GM19468 (cell line): Measurements from ENCODE around the gene ADAM10.
"Not testable (repeated sequence)": the region's sequence is repeated elsewhere in the genome, so short reads cannot be mapped to it uniquely, and the experiment has no call there.

Experiments
- ATAC-seq: cut with Tn5 transposase; IDR thresholded peaks from one replicate; pipeline ENCODE4 v1.9.1; 2021; ENCODE audit warnings: mild to moderate bottlenecking, moderate library complexity, moderate number of reproducible peaks; ENCODE audit not compliant: unreplicated experiment; ENCODE audit errors: extremely low read depth

Gene ADAM10

DNA sequence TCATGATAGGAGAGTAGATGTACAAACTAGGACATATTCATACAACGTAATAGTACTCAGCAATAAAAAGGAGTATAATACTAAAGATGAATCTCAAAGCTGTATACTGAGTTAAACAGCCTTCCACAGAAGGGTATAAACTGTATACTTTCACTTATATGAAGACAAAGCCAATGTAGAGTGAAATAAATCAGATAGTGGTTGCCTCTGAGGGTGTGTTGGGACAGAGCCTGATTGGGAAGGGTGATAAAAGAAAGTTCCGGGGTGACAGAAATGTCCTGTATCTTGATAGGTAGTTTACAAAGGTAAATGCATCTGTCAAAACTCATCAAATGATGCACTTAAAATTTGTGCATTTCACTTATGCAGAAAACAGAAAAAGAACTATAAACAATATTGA lies 122.5 kb downstream of the ADAM10 start:
- no peak for ATAC-seq

DNA sequence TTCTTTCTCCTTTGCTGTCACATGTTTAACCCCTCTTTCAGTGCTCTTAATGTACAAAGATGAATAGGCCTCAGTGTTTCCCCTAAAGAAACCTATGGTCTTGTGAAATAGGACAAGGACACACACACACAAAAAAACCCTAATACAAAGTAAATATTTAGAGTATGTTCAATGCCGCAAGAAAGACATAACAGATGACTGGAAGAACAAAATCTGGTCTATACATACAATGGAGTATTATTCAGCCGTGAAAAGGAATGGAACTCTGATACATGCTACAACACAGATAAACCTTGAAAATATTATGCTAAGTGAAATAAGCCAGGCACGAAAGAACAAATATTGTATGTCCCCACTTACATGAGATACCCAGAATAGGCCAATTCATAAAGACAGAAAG lies 123.1 kb downstream of the ADAM10 start:
- ATAC-seq, result no peak

DNA sequence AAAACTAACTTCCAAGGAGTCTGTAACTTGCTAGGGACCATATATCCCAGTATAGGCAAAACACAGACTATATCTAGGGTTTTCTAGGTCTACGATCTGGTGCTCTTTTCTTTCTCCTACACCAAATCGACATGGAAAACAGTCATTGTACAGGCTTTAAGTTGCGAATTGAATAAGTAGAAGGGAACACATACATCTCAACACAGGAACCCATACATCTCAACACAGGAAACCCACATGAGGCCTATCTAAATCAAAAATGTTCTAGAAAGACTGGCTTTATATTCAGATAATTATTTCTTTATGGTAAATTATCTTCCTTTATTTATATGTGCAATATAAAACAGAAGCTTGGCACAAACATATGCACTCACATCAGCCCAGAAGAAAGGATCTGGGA lies 126.6 kb downstream of the ADAM10 start:
- ATAC-seq, result no peak

DNA sequence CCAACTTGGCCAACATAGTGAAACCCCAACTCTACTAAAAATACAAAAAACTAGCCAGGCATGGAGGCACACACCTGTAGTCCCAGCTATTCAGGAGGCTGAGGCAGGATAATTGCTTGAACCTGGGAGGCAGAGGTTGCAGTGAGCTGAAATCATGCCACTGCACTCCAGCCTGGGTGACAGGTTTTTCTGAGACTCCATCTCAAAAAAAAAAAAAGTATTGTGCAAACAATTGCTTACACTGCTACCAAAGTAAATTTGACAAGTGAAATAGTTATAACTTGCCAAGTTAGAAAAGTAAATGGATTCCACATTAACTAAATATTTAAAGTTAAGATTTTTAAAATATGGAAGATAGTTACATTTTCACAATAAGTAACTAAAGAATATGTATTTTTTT lies 129.2 kb downstream of the ADAM10 start:
- ATAC-seq, result not testable (repeated sequence)

DNA sequence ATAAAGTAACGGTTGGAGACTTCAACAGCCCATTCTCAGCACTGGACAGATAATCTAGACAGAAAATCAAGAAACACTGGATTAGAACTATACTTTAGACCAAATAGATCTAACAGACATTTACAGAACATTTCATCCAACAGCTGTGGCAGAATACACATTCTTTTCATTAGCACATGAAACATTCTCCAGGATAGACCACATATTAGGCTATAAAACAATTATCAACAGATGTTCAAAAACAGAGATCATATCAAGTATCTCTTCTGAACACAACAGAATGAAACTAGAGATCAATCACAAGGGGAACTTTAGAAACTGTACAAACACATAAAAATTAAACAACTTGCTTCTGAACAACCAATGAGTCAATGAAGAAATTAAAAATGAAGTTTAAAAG lies 133.3 kb downstream of the ADAM10 start:
- ATAC-seq, result no peak

DNA sequence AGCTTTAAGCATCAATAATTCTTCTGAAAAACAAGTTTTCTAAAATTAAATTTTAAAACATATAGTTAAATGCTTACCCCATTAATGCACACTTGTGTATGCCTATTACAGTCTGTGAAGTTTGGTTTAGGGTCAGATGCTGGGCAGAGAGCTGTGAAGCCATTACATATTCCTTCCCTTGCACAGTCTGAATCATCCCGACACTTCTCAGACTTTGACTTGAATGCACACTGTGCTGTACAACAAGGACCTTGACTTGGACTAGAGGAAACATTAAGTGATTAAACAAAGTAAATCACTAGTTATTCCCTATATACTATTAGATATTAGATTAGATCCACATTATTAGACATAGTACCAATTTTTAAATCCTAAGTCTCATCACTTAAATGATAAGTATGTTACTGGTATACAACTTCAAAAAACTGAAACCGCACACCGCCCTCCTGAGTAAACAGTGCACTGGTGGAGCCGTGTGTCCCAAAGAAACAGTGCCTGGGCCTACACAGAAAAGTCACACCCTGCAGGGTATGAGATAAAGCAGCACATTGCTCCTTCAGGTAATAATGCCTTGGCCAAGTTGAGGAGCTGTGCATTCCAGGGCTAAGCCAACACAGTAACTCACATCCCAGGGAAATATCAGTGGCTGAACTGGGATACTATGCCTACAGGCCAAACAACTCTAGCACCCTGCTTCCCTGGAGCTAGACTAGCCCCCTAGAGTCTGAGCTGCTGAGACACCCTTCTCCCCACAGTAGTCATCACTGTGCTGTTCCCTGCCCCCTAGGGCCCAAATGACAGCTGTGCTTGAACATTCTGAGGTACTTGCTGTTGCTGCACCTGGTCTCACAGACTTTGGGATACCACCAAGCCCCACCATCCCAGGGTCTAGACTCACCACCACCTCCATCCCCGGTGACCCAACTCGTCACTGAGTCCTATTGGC lies 137.5 kb downstream of the ADAM10 start:
- no peak for ATAC-seq

DNA sequence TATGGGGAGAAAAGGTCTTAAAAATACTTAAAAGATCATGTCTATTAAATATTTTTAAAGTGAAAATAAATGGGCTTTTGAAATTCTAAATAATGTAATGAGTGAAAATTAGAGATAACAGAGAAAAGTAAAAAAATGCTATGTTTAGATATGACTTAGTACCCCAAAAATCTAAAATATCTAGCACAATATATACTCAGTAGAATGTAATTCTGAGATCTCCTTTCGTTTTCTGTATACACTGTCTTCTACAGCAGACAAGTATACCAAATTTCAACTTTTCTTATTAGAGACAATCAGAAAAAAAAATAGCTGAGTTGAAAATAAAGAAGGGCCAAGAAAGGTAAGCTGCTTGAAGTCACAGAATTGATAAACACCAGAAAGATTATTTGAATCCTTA lies 140.8 kb downstream of the ADAM10 start:
- no peak for ATAC-seq

DNA sequence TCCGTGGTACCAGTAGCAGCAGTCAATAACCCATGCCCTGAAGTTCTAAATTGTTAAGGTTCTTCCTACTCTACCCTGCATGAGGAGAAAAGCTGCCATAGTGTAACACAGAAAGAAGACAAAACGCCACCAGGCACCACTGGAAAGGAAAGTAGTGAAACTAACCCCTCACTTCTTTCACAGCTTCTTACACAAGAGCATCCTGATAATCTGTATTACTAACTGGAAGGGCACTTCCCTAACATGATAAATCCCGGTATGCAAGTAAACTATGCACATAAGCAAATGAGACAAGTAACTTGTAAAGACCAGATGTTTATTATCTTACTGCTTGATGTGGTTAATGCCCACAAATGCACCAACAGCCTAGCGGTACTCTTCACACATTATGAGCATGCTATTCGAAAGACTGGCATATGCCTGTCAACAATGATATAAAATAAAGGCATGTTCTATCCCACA lies 141.3 kb downstream of the ADAM10 start:
- ATAC-seq, result no peak

DNA sequence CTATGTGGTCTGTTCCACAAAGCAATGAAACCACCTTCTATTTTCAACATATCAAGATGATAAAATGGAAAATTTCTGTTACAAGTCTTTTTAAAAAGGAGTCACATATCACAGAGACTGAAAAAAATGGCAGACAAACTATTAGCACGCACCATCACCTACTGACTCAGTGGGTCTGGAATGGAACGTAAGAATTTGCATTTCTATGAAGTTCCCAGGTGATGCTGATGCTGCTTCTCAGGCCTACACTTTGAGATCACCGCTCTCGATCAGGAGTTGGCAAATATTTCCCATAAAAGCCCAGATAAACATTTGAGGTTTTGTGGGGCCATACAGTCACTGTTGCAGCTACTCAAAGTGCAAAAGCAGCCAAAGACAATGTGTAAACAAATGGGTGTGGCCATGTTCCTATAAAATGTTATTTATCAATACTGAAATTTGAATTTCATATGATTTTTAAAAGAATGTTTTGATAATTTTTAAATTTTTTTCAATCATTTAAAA lies 142.9 kb downstream of the ADAM10 start:
- no peak for ATAC-seq

DNA sequence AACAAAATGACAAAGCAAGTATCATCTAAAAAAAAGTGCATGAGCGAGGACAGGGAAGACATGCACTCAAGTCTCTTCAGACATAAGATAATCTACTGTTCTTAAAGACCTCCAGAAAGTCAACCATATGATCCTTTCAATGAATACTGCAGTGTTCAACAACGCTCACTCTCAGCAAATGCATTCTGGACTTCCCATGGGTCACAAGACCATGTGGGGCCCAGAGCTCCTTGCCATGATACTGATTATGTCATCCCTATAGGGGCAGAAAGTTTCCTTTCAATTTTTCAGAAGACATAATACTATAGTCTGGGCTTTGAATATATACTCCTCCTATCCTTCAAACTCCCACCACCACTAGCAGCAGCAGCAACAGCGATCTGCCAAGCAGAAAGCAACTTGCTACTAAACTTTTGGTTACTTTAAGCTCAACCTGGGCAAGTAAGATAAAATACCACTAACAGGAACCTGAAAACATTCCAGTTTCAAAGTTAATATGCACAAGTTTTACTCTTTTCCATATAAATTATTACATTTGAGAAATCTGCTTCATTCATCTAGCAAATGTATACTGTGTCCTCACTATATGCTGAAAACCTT lies 143.5 kb downstream of the ADAM10 start:
- ATAC-seq, result no peak

DNA sequence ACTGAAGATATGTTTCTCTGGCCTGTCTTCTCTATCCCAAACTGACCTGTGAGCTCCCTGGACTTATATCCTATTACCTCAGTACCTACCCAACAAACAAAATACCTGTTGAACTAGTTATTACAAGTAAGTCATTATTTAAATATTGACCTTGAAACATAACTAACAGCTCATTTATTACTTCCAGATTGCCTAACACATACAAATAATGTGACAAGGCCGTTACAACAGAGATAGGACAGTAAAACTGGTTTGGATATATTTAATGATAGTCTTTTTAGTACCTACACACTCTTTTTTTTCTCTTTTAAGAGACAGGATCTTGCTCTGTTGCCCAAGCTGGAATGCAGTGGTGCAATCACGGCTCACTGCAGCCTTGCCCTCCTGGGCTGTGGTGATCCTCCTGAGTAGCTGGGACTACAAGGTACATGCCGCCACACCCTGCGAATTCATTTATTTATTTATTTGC lies 145.0 kb downstream of the ADAM10 start:
- no peak for ATAC-seq

DNA sequence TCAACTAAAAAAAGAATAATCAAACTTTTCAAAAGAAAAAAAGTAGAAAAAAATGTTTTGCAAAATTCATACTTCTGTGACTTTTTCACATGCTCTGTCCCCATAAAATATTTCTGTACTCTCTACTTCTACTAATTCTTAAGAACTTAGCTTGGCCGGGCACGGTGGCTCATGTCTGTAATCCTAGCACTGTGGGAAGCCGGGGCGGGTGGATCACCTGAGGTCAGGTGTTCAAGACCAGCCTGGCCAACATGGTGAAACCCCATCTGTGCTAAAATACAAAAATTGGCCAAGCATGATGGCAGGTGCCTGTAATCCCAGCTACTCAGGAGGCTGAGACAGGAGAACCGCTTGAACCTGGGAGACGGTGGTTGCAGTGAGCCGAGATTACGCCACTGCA lies 145.6 kb downstream of the ADAM10 start:
- ATAC-seq, result not testable (repeated sequence)

DNA sequence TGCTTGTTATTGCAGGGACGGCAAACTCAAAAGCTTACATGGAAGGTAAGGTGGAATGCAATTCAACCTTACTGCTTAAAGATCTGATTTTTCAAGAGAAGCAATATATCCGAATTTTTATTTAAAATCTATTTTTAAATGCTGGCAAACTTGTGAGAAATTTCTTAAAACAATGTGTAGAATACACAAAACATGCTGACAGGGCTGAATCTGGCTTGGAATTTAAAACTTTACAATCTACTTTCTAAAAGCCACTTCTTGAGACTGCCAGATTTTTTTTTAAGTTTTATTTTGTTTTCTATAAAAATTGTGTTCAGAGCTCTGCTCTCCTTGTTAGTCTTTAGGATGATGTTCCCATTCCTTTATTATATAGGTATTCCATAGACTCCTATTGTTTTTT lies 146.7 kb downstream of the ADAM10 start:
- no peak for ATAC-seq

DNA sequence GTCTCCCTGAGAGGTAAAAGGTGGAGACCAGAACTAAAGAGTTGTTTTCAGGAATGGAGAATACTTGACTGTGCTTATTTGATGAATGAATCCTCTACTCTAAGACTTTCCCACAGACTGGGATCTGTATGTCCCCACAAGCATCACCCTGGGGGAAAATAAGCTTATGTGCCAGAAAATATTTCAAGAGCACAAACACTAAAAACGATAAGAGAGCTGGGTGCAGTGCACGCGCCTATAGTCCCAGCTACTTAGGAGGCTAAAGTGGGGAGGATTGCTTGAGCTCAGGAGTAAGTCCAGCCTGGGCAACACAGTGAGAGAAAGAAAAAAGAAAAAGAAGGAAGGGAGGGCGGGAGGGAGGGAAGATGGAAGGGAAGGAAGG lies 150.7 kb downstream of the ADAM10 start:
- ATAC-seq, result no peak

DNA sequence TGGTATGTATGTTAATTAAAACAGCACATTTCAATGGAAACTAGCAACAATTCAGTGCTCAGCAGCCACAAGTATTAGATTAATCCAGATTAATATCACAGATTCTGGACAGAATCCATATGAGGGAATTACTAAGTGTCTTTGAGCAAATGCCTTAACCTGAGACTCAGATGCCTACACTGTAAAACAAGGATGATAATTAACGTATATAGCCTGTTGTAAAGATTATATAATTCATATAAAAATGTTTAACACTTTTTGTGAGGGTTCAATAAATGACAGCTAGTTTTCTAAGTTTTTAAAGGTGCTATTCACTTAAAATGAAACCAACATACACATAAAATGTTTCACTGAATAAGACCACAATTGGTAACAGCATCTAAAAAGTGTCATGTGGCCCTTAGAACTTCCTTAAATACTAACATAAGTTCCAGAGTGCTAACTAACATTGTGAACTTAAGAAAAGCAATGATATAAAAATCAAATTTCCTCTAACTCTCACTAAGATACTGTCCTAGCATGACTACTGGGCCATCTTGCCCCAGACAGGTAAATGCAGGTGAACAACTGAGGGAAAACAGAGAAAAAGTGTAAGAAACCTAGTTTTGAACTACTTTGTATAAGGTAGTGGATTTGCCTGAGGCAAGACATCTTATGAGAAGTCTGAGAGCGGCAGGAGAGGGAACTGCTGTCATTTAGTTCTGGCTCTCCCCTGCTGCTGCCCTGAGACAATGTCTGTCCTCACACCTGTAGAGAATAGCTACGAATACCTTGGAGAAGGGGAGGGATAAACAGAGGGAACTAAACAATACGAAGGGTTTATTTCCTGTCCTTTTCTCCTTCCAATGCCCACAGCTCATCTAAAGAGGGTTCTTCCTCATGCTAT lies 151.3 kb downstream of the ADAM10 start:
- no peak for ATAC-seq

DNA sequence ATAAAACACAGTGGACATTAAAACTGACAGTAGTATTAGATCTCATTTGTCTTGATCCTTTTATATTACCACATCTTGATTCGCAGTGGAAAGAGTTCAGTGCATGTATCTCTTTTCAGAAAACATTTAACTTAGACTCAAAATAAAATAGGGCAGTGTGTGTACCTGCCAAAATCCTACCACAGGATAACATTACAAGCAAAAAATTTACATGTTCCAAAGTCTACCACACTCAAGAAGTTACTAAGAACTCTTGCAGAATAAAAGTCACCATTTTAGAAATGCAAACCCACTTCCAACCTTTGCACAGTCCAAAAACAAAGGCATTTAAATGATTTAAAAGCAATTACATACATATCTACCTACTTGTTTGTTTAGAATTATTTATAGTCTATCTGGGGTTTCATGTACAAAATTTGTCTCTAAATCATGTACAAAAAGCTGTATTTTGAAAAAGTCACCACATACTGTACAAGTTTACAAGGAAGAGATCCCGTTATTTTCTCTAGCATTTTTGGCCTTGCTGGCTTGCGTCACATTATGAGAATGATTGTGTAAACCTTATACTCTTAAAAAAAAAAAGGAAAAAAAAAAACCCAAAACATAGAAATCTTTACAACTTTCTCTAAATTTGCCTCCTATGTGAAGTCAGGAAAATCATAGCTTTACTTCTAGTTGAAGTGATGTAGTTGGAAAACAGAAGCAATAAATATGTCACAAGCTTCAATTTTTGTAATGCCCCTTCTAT lies 153.8 kb downstream of the ADAM10 start:
- ATAC-seq, result no peak

DNA sequence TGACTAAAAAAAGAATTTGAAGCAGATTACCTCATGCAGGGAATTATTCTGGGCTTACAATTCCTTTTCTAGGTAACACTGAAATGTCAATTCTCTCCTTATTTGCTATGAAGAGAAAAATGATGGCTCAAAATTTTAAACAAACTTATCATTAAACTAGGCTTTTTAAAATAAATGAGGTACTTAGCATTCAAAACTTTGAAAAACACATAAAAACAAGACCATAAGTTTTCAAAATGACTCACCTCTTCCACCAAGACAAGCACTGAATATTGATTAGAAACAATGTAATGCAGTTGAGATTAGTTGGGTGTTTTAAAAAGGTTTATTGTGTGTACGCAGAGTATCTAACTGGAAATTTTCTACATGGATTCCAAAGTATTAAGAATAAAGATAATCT lies 154.6 kb downstream of the ADAM10 start:
- no peak for ATAC-seq

DNA sequence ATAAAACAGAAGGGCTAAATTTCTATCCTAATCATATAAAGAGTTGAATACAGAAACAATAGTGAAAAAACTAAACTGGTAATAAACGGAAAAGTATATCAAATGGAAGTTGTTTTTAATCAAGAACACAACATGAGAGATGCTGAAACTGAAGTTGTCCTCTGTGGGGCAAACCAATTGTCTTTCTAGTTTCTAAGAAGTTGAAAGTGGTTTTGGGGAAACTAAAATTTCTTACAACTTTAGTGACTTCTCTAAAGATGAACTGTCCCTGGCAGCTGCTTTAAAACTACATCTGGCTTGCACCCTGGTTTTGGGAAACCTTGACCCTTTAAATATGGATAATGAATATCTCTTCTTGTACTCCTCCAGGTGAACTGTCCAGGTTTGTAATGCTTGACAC lies 155.6 kb downstream of the ADAM10 start:
- ATAC-seq, result no peak

DNA sequence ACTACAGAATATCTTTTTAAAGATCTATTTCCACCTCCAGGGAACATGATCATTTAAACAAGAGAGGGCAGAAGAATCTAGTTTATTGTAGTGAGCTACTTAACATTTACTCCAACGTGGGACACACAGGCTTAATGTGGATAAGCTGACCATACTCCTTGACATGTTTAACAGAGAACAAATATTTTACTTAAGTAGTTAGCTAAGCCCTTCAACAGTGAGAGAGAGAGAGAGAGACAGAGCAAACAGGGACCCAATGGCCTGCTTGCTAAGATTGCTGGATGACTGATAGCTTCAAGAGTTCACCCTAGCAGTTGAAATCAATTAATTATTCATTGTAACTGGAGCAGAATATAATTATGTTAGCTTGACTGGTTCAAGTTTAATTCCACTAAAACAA lies 158.6 kb downstream of the ADAM10 start:
- no peak for ATAC-seq

DNA sequence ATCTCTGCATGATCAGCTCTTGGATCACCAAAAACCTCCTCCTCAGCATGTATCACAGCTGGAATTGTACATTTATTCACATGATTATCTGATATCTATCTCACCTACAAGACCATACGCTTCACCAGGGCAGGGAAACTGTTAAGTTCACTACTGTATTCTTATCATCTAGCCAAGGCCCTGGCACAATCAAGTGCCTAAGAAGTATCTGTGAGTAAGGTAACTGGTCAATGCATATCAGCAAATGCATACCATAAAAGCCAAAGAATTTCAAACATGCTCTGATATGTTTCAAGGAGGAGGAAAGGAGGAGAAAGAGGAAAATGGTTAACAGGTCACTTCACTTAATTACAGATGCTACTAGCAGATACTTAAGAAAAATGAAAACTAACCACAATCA lies 159.3 kb downstream of the ADAM10 start:
- ATAC-seq, result no peak
